Middle frontal gyrus (tissue), 1 donor: ENCODE results near the gene ARL8A.
"Not testable (repeated sequence)": the region's sequence is repeated elsewhere in the genome, so short reads cannot be mapped to it uniquely, and the experiment has no call there.

Experiments
- DNase-seq: peaks from one replicate; pipeline ENCODE4 v3.0.0-alpha.2; 2015; ENCODE audit warnings: low spot score; ENCODE audit errors: extremely low spot score

Gene ARL8A

DNA sequence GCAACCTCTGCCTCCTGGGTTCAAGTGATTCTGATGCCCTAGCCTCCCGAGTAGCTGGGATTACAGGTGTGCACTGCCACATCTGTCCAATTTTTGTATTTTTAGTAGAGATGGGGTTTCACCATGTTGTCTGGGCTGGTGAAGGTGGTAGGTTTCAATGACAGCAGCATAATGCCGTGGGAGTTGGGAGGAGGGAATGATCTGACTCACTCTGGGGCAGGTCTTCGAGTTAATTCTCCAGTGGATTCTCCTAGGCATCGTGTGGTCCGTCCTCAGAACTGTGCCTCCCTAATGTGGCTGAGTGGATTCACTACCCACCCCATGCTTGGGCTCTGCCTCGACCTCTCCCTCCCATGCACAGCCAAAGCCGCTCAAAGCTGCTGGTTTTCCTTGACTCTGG is 23.5 kb downstream of the ARL8A start:
- DNase-seq, result no peak

DNA sequence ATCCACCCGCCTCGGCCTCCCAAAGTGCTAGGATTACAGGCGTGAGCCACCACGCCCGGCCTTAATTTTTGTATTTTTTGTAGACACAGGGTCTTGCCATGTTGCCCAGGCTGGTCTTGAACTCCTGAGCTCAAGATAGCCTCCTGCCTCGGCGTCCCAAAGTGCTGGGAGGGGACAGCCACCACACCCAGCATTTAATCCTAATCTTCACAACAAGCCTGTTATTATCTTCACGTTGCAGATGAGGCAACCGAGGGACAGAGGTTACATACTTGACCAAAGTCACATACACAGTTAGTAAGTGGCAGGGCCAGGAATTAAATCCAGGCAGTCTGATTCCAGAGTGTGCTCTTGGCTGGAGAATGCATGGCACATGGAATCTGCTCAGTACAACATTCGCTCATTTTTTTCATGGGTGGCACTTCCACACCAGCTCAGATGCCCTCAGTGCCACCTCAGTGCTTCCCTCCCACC is 26.6 kb downstream of the ARL8A start:
- no peak for DNase-seq

DNA sequence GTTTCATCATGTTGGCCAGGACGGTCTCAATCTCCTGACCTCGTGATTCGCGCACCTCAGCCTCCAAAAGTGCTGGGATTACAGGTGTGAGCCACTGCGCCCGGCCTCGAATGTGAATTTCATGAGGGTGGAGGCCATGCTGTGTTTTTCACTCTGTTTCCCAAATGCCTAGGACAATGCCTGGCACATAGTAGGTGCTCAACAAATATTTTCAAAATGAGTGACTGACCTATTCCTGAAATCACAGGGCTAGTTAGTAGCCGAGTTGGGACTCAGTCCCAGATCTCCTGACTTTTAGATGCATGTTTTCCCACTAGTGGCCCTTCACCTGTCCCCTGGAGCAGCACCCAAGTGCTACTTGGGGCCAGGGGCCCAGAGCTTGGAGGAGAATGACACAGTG is 28.2 kb downstream of the ARL8A start:
- no peak for DNase-seq

DNA sequence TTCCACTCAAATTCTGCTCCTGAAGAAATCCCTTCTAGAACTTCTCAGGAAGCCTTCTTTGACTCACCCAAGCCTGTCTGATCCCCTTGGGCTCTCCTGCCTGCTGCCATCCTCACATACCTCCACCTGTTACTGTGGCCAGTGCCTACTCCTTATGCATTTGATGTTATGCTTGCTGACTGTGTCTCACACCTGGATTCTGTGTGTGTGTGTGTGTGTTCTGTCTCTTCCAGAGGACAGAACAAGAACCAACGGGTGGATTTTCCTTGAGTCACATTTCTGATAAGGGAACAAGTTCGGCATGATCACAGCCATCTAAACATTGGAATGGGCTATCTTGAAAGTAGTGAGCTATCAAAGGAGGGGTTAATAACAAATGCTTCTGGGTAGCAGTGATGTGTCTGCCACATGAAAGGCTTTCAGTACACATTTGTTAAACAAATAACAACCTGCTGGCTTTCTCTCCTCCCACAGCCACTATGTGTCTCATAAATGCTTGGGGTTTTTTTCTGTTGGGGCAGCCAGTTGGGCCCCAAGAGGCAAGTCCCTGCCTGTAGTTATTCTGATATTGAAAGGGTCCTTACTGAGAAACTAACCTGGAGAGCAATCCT is 30.7 kb downstream of the ARL8A start:
- DNase-seq, result no peak

DNA sequence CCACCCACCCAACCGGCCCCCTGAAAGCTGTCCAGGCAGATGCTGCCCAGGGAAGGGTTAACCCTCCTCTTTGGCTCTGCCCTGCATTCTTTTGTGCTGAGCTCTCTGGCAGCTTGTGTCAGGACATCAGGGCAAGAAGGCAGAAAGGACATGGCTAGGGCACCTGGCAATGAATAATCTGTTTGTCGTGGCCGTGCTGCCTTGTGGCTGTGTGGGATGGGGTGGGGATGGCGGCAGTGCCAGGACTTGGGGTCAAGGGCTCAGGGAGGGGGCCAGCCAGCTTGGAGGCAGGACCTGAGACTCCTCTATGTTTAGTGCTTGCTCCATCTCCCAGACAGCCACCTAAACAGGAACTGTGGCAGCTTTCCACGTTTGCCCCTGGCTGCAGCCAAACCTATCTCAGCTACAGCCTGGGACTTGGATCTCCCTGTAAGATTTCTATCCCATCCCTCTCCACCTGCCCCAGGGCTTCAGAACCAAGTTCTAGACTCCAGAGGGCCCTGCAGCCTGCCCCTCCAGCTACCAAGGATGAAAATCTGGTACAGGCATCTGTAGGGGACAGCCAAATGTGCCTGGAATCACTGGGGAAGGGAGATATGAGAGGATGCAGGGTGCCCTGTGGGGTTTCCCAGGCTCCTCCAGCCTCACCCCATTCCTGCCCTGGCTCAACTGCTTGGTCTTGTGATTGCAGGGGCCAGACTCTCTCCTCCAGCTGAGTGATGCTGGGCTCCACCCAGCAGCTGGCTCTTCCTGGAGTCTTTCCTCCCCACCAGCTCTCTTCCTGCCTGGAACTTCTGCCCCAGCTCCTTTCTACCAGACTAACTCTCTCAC is 31.5 kb downstream of the ARL8A start:
- DNase-seq, result no peak

DNA sequence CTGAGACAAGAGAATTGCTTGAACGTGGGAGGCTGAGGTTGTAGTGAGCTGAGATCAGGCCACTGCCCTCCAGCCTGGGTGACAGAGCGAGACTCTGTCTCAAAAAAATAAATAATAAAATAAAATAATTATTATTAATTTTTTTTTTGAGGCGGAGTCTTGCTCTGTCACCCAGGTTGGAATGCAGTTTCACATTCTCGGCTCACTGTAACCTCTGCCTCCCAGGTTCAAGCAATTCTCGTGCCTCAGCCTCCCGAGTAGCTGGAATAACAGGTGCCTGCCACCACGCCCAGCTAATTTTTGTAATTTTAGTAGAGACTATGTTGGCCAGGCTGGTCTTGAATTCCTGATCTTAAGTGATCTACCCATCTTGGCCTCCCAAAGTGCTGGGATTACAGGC is 32.9 kb downstream of the ARL8A start:
- DNase-seq, result not testable (repeated sequence)

DNA sequence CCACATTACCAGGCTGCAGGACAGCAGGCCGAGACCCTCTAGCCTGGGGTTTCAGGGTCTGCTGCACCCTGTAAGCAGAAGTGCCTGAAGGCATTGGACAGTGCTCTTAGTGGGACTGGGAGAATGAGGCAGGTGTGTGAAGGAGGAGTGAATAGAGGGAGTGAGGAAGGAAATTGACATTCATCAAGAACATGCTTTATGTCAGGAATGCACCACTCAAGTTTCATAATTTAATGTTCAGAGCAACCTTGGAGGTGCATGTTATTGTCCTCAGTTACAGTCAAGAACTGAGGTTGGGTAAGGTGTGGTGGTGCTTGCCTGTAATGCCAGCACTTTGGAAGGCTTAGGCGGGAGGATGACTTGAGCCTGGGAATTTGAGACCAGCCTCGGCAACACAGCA is 33.6 kb downstream of the ARL8A start:
- DNase-seq, result no peak

DNA sequence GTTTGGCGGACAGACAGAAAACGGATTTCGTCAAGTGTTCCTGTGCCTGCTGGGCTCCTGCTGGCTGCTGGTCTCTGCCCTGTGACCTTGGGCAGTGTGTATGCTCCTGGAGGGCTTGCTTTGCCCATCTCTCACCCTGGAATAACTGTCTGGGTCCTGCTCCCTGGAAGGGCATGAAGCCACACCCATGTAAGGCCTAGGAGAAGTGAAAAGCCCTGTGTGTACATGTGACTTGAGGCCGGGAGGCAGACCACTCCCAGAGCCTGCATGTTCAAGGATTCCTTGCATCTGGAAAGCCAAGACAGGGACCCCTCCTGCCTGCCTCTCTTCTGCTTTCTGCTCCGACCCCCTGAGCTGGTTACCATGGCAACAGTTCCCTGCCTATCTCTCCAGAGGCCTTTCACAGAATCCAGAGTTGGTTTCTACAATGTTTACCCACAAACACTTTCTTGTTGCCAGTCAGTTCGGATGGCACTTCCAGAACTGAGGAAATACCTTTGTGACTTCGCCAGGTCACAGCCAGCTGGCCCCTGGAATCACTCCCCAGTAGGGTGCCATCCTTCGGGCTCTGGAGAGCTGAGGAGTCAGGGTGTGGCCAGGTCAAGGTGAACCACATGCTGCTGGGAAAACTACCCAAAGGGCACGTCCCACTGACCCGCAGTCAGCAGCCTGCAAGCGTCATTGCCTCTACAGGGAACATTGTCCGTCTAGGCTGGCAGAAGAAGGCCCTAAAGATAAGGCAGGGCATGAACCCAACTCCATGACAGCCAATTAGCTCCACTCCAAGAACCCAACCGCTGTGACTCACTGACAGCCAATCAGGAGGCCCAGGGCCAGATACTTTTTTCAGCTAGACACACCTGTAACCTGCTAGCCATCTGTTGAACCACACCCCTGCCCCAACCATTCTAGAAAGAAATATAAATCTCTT is 36.5 kb downstream of the ARL8A start:
- no peak for DNase-seq

DNA sequence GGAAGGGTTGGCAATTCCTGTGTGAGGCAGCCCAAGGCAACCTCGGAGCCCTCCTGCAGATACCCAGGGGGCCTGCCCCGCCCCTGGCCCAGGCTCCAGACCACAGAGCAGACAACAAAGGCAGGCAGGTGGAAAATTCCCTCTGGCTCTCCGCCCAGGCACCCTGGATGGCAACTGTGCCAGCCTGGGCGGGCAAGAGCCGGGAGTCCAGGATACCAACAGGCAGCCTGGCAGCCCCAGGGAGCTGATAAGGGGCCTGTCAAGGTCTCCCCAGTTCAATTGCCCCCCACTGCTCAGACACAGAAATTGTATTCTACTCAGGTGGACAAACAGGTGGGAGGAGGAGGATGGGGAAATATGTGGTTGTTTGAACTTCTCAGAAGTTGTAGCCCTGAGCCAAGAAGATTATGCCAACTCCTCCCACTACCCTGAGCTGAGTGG is 37.2 kb downstream of the ARL8A start:
- DNase-seq, result no peak

DNA sequence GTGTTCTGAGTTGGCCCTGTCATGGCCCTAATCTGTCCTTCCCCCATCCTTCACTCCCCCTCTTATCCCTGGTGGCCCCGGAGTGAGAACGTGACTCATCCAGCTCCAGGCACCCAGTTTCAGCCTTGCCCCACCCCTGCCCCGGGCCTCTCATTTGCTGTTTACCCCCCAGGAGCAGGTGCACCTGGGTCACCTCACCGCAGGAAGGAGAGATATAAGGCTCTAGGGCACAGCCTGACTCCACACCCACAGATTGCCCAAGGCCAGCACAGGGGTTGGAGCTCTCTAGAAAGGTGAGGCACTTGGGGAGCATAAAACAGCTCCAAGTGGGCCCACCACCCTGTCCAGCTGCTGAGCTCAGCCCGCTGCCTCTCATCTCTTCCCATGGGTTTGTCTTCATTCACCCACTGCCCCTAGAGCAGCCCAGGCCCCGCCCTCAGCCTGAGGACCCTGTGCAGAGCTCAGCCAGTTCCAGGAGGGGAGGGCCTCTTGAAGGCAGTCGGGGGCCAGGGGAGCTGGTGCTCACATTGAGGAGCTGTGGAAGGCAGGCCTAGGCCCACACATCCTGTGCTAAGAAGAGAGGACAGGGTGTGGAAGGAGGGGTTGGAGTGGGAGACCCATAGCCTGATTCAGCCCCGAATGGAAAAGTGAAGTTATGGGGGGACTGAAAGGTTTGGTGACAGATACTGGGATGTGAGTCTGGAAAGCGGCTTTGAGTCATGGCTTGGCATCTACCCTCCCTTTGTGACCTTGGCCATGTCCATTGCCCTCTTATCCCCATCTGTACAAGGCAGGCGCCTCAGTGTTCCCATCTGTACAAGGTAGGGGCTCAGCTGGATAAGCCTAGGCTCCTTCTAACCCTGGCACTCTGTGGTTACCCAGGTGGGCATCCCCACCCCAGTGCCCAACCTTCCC is 37.9 kb downstream of the ARL8A start:
- no peak for DNase-seq

DNA sequence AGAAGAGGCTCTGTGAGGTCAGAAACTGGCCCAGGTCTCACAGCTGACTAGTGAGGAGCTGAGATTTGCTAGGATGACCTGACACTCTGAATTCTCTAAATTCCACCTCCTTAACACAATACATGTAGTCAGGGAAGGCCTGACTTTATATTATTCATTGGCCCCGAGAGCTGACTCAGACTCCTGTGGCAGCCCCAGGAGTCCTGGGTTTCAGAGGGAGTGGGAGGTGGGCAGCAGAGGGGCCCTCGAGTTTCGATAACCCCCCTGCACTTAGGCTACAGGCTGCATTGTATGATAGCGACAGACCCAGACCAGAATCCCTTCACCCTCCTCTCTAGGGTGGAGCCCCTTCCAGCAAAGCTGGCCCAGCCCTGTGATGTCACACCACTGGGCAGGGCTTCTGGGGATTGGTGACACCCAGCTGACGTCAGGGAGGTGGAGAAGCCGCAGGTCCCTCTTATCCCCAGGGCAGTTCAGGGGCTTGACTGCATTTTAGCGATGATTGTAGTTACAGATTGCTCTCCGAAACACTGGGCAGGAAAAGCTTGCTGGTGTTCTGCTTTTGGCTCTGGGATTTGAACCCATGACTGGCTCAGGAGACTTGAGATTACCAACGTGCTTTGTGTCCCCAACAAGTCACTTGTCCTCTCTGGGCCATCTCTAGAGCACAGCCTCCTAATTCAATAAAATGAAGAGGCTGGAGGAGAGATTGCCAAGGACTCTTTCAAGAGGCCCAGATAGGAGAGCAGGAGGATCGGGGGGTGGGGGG is 38.8 kb downstream of the ARL8A start:
- no peak for DNase-seq

DNA sequence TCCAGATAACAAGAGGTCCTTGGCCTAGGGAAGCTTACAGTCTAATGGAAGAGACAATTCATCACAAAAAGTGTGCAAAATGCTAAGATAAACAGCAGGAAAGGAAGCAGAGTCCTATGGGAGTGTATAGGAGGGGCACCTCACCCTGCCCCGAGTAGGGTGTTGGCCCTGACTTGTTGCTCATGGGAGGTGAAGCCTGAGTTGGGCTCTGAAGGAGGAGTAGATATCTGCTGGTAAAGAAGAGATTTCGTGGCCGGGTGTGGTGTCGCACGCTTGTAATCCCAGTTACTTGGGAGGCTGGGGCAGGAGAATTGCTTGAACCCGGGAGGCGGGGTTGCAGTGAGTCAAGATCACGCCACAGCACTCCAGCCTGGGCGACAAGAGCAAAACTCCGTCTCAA is 40.5 kb downstream of the ARL8A start:
- no peak for DNase-seq

DNA sequence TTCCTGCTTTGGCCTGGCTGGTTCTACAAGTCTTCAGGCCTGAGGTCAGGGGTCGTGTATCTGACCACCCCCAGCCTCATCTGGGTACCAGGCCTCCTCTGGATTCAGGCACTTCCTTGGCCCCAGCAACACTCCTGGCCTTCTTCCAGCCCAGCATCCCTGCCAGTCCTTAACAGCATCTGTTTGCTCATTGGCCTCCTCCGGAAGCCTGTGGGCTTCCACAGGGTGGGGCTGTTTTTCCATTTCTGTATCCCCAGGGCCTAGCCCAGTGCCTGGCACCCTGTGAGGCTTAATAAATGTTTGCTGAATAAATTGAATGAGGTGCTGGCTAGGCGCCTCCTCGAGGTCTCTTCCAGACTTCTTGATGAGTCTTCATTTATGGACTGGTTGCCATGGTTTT is 43.4 kb downstream of the ARL8A start:
- DNase-seq, result no peak

DNA sequence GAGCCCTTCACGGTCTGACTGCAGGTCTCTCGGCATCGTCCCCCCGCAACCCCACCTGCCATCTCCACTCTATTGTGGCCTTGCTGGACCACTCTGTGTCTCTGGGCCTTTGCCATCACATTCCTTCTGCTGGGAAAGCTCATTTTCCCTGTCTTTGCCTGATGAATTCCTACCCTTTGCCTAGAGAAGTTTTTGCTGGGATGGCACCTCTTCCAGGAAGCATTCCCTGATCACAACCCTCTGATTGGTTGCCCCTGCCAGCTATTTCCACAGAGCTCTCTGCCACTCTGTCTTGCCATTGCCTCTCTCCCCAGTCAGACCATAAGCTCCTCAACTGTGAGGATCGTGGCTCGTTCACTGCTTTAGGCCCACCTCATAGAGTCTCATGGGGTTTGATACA is 50.7 kb downstream of the ARL8A start:
- DNase-seq, result no peak

DNA sequence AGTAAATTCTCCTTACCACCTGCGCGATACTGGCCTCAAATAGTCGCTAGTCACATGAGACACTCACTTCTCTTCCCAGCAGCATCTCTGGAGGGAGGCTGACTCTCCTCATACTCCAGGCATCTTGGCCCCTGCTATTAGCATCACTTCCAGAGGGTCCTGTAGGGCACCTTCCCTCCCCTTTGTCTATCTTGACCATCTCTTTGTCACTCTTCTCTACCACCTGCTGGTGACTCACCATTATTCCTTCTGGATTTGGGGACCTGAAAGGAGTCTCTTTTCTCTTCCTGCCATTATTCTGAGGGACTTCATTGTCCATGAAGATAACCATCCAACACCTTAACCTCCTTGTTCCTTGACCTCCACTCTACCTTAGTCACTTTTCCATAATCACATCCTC is 53.5 kb downstream of the ARL8A start:
- DNase-seq, result no peak

DNA sequence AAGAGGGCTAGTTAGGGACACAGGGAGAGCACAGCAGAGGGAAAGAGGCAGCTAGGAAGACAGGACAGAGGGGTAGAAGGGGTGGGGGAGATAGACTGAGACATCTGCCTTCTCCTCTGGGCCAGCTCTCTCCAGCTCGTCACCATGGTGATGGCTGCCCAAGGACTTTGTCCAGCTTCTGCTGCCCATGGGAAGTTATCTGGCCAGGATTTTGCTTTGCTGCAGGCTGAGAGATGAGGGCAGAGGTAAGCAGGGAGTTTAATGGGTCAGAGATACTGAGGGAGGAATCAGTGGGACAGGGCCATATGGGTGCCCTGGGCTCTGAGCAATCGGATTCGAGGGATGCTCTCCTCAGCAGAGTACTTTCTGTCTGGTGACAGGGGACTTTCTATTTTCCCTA is 56.3 kb downstream of the ARL8A start:
- DNase-seq, result no peak

DNA sequence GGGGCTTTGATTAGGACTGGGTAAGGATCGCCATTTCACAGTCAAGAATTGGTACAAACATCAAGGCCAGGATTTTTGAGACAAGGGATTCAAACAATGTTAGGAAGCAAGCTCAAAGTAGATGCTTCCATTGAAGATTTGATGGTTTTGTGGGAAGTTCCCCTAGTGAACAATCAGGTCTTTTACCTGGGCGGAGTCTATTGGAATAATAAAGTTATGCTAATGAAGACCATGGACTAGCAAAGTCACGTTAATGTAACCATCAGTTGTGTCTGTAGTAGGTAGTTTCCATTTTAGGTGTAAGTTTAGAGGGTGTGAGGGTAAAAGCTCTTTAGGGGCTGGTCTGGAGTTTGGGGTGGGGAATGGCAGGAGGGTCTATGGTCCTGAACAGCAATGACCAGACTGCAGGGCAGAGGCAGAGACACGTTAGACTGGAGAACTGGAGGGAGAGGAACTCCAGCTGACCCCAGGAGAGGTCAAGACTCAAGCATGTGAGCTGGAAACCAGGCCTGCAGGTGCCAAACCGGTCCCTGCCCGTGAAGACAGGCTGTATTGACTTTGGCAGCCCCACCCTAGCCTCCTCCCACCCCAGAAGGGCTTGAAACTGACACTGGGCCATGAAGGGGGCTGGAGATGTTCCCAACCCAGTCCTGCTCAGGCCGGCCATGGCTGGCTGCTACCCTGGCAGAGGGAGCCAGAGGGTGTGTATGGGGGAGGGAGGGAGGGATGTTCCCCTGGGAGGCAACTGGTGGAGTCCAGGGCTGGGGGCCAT is 57.8 kb downstream of the ARL8A start:
- DNase-seq, result no peak

DNA sequence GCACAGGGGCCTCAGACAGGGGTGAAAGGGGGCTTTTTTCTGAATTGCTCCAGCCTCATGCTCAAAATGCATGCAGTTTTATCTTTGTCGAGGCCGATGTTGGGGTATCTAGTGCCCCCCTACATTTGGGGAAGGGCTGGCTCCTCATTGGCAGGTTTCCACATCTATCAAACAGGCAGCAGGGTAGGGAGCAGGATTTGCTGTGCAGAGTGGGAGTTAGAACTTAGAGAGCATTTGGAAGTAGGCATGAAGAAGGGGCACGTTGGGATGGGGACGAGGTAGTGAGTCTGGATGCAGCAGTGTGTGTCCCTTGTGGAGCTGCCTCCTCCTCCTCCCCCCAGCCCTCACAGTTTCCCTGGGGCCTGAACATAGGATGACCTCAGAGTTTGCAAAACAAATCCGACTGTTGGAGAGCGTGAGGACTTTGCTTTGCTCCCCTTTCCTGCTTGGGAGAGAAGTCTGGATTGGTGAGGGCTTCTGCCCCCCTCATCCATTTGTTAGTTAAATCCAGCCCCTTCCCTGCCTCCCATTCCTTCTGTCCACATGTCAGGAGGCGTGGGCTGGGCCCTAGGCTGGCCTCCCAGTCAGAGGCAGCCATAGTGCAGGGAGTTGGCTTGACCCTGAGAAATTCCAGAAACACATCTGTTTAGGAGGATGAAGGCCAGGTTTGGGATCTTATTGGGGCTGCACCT is 58.7 kb downstream of the ARL8A start:
- DNase-seq, result peak; percentile 19
